IPS-18a (cell line): ENCODE measurements around the gene AJM1.
"Not testable (repeated sequence)": the region's sequence is repeated elsewhere in the genome, so short reads cannot be mapped to it uniquely, and the experiment has no call there.

Experiments used
- H3K27ac ChIP-seq: one replicate; pipeline ENCODE4 v1.5.1; 2013; ENCODE audit warnings: low read length
- H3K27me3 ChIP-seq: one replicate; pipeline ENCODE4 v1.6.1; 2013; ENCODE audit warnings: mild to moderate bottlenecking, low read length; ENCODE audit not compliant: control insufficient read depth, insufficient read depth
- H3K36me3 ChIP-seq: one replicate; pipeline ENCODE4 v1.6.1; 2013; ENCODE audit warnings: low read depth, low read length; ENCODE audit not compliant: control insufficient read depth
- H3K4me1 ChIP-seq: one replicate; pipeline ENCODE4 v1.6.1; 2013; ENCODE audit warnings: low read depth, low read length; ENCODE audit not compliant: control insufficient read depth
- H3K4me3 ChIP-seq: one replicate; pipeline ENCODE4 v1.5.1; 2013; ENCODE audit warnings: low read length
- H3K9ac ChIP-seq: one replicate; pipeline ENCODE4 v1.6.1; 2013; ENCODE audit warnings: mild to moderate bottlenecking, low read length, moderate library complexity
- H3K9me3 ChIP-seq: one replicate; pipeline ENCODE4 v1.6.1; 2013; ENCODE audit warnings: low read depth, low read length; ENCODE audit not compliant: control insufficient read depth

The AJM1 gene

DNA sequence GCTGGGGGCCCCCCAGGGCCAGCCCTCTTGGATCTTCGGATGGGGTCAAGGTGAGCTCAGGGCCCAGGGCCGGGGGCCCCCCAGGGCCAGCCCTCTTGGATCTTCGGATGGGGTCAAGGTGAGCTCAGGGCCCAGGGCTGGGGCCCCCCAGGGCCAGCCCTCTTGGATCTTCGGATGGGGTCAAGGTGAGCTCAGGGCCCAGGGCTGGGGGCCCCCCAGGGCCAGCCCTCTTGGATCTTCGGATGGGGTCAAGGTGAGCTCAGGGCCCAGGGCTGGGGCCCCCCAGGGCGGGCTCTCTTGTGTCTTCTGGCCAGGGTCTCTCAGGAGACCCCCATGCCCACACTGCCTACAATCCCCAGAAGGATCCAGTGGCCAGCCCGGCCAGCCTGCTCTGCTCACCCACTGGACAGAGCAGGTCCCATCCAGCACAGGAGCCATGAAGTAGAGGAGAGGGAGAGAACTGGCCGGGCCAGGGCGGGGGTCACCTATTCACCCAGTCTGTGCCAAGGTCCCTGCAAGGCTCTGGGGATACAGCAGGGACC lies 39.2 kb upstream of the AJM1 start:
- H3K9ac ChIP-seq, H3K9me3 ChIP-seq, H3K4me1 ChIP-seq, H3K27ac ChIP-seq, H3K36me3 ChIP-seq, H3K4me3 ChIP-seq: not testable (repeated sequence)
- peaks cover 24% of the 10 kb centered on the region for H3K27me3 ChIP-seq

DNA sequence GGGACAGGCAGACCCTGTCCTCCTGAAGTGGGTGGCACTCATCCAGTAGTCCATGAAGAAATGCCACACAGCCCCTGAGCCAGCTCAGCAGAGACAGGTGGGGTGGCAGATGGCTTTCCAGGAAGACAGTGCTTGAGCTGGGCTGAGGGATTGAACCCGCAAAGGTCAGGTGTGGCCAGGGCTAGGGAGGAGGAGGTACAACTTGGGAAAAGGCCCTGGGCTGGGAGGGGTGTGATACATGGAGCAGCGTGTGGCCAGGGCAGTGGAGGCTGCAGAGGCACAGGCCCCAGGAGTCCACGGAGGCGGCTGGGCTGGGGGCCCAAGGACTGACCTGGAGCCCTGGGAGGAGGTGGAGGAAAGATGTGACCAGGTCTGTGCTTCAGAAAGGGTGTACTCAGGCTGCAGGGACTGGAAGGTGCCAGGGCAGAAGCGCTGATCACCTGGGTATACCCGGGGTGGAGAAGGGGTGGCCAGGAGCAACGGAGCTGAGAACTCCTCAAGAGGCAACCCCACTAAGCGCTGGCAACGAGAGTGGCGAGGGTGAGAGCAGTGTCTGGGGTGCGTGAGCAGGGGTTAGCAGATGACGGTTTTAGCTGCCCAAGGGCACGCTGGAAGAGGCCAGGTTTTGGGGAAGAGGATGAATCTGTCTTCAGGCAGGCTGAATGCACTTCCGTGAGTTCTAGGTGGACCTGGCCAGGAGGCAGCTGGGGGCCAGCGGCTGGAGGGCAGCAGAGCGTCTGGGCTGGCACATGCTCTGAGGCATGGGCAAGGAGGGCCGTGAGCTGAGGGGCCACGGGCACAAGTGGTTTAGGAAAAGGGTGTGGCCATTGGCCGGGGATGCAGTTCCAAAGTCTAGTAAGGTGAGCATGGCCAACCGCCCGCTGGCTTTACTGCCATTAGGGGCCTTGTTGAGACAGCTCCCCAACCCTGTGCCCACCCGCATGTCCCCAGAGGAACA lies 38.4 kb upstream of the AJM1 start:
- no peak overlapping the region for H3K9ac ChIP-seq
- no peak overlapping the region for H3K27ac ChIP-seq
- peaks cover 18% of the 10 kb centered on the region for H3K27me3 ChIP-seq
- H3K4me1 ChIP-seq, result peaks cover 5% of the 10 kb centered on the region
- H3K4me3 ChIP-seq, result no peak overlapping the region
- H3K36me3 ChIP-seq, result no peaks in the 10 kb centered on the region
- no peaks in the 10 kb centered on the region for H3K9me3 ChIP-seq

- Histone ChIP-seq H3K9ac (no peak overlapping the region), H3K36me3 (peaks cover 1% of the 10 kb centered on the region), H3K9me3 (no peaks in the 10 kb centered on the region), H3K27ac (no peak overlapping the region), H3K4me1 (peaks cover 8% of the 10 kb centered on the region), H3K4me3 (no peak overlapping the region), H3K27me3 (peaks cover 10% of the 10 kb centered on the region)
Measured at GRCh38 chr9:136804509-136805206, 37.6 kb upstream of the AJM1 start.

DNA sequence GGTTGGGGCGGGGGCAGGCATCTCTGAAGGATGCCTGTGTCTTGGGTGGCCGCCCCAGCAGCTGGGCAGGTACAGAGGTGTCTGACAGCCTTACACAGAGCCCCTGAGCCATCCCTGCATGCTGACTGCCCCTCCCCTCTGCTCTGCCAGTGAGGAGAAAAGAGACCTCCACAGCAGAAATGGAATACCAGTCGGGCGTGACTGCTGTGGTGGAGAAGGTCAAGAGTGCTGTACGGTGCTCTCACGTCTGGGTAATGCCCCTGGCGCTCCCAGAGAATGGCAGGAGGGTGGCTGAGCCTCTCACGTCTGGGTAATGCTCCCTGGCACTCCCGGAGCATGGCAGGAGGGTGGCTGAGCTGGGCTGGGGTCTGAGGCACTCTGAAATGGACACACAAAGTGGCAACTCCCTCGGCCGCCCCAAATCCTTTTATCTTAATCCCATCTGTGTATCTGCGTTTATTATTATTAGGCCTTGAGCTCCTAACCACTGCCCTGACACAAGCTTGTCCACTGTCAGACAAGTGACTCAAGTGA lies 37.0 kb upstream of the AJM1 start:
- H3K27me3 ChIP-seq, result peaks cover 8% of the 10 kb centered on the region
- H3K27ac ChIP-seq, result no peak overlapping the region
- peaks cover 7% of the 10 kb centered on the region for H3K36me3 ChIP-seq
- no peak overlapping the region for H3K9ac ChIP-seq
- peaks cover 8% of the 10 kb centered on the region for H3K4me1 ChIP-seq
- H3K9me3 ChIP-seq, result no peaks in the 10 kb centered on the region
- H3K4me3 ChIP-seq, result no peak overlapping the region

- no peak overlapping the region for H3K9ac ChIP-seq
- H3K4me3 ChIP-seq, result no peak overlapping the region
- H3K36me3 ChIP-seq, result peaks cover 7% of the 10 kb centered on the region
- no peaks in the 10 kb centered on the region for H3K9me3 ChIP-seq
- no peak overlapping the region for H3K27ac ChIP-seq
- peaks cover 8% of the 10 kb centered on the region for H3K27me3 ChIP-seq
- H3K4me1 ChIP-seq, result peaks cover 3% of the 10 kb centered on the region
Measured at GRCh38 chr9:136806067-136806466, 36.2 kb upstream of the AJM1 start.

DNA sequence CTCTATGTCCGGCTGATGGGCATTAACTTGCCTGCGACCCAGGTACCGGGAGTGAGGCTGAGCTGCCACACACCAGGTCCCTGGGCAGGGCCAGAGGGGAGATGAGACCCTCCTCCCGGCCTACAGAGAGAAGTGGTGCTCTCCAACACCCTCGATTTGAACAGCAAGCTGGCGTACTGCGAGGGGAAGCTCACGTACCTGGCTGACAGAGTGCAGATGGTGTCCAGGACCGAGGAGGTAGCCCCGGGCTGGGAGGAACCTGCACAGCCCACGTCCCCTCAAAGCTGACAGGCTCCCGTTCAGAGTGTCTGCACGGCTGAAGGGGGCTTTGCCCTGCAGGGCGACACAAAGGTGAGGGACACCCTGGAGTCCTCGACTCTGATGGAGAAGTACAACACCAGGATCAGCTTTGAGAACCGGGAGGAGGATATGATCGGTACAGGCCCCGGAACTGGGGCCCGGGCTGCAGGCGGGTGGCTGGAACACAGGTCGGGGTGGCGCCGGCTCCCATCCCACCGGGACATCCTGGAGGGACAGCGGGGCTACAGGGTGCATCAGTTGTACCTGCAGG lies 35.6 kb upstream of the AJM1 start:
- Histone ChIP-seq H3K36me3 (peaks cover 7% of the 10 kb centered on the region), H3K27ac (no peak overlapping the region), H3K9me3 (no peaks in the 10 kb centered on the region), H3K27me3 (peaks cover 7% of the 10 kb centered on the region), H3K4me3 (peak overlapping the region; percentile 64), H3K9ac (peak overlapping the region; percentile 63), H3K4me1 (peaks cover 3% of the 10 kb centered on the region)

GRCh38 chr9:136807281-136808074 lies 34.8 kb upstream of the AJM1 start, which contains the start of gene RABL6:
TSS of gene RABL6 (plus strand) at chr9:136807948. CDS start at chr9:136808197, 249 bp downstream.
- no peaks in the 10 kb centered on the region for H3K9me3 ChIP-seq
- peak within 1 kb of the TSS; percentile 71 for H3K9ac ChIP-seq
- H3K4me1 ChIP-seq, result peaks cover 3% of the 10 kb centered on the region
- peaks cover 7% of the 10 kb centered on the region for H3K36me3 ChIP-seq
- H3K27me3 ChIP-seq, result no peaks in the 10 kb centered on the region
- peak within 1 kb of the TSS; percentile 74 for H3K4me3 ChIP-seq
- H3K27ac ChIP-seq, result no peak within 1 kb of the TSS

- Histone ChIP-seq H3K36me3 (peaks cover 9% of the 10 kb centered on the region), H3K4me1 (peaks cover 3% of the 10 kb centered on the region), H3K4me3 (peak overlapping the region; percentile 74), H3K27ac (no peak overlapping the region), H3K9me3 (no peaks in the 10 kb centered on the region), H3K27me3 (no peaks in the 10 kb centered on the region), H3K9ac (peak overlapping the region; percentile 71)
Measured at GRCh38 chr9:136808075-136808805, 34.0 kb upstream of the AJM1 start.

GRCh38 chr9:136808806-136809158 lies 33.5 kb upstream of the AJM1 start:
- Histone ChIP-seq H3K9ac (peak overlapping the region; percentile 71), H3K4me1 (peaks cover 3% of the 10 kb centered on the region), H3K9me3 (no peaks in the 10 kb centered on the region), H3K27me3 (no peaks in the 10 kb centered on the region), H3K36me3 (peaks cover 9% of the 10 kb centered on the region), H3K4me3 (peak overlapping the region; percentile 74), H3K27ac (no peak overlapping the region)

GRCh38 chr9:136814725-136815421 lies 27.4 kb upstream of the AJM1 start:
- Histone ChIP-seq H3K4me1 (no peaks in the 10 kb centered on the region), H3K4me3 (no peak overlapping the region), H3K27me3 (no peaks in the 10 kb centered on the region), H3K27ac (no peak overlapping the region), H3K9me3 (no peaks in the 10 kb centered on the region), H3K36me3 (peaks cover 11% of the 10 kb centered on the region), H3K9ac (no peak overlapping the region)
